Fibroblast of pulmonary artery (primary cell): Measurements from ENCODE around the gene CNTNAP4.
A peak's percentile ranks its signal among the peaks of the same experiment; 100 is the strongest.

ENCODE experiments used
- DNase-seq: peaks from one replicate; pipeline ENCODE4 v3.0.0-alpha.2; 2010; ENCODE audit warnings: low read depth
- H3K4me3 ChIP-seq: replicated peaks from 2 replicates; pipeline ENCODE4 v1.5.1; 2011; ENCODE audit warnings: low read depth, mild to moderate bottlenecking, control low read depth, low read length, moderate library complexity
- TF ChIP-seq, protein P1 (sequence below): IDR thresholded peaks from 2 replicates; pipeline ENCODE4 v1.5.1; 2011; ENCODE audit warnings: mild to moderate bottlenecking, control low read depth, low read length, inconsistent platforms; ENCODE audit errors: missing control alignments

Gene CNTNAP4

DNA sequence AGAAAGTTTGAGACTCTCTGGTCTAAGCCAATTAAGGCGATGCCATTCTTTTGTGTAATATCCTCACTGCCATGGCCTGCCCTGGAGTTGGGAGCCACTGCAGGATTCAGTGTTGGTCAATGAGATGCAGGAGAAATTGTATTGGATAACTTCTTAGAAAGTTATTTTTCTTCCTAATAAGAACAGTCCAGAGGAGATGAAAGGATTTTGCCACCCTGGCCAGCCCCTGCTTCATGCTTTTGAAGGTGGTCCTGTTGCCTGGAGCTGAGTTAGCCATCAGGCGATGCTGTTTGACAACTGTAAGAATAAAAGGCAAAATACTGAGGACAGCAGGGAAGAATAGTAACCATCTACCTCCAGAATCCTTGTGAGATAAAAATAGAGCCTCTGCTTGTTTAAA lies 35.4 kb upstream of the CNTNAP4 start:
- no peak for DNase-seq
- TF ChIP-seq, protein P1, sequence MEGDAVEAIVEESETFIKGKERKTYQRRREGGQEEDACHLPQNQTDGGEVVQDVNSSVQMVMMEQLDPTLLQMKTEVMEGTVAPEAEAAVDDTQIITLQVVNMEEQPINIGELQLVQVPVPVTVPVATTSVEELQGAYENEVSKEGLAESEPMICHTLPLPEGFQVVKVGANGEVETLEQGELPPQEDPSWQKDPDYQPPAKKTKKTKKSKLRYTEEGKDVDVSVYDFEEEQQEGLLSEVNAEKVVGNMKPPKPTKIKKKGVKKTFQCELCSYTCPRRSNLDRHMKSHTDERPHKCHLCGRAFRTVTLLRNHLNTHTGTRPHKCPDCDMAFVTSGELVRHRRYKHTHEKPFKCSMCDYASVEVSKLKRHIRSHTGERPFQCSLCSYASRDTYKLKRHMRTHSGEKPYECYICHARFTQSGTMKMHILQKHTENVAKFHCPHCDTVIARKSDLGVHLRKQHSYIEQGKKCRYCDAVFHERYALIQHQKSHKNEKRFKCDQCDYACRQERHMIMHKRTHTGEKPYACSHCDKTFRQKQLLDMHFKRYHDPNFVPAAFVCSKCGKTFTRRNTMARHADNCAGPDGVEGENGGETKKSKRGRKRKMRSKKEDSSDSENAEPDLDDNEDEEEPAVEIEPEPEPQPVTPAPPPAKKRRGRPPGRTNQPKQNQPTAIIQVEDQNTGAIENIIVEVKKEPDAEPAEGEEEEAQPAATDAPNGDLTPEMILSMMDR = no peak
- no peak overlapping the region for H3K4me3 ChIP-seq

DNA sequence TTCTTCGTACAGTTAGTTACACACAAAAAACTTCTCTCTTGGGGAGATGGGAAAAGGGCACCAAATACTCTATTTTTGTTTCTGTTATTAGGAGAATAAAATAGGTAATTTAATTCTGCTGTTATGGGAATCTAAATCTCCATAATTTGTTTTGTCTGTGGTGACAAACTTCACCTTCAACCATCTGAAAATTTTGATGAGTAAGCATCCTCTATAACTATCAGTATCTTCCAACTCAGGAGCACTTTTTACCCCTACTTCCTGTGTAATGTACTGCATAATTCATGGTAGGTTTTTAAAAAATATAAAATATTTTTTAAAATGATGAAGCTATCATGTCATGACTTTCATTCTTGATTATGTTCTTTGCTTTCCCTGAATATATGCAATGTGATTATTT lies 33.6 kb upstream of the CNTNAP4 start:
- no peak overlapping the region for H3K4me3 ChIP-seq
- TF ChIP-seq, protein P1 = no peak
- no peak for DNase-seq

DNA sequence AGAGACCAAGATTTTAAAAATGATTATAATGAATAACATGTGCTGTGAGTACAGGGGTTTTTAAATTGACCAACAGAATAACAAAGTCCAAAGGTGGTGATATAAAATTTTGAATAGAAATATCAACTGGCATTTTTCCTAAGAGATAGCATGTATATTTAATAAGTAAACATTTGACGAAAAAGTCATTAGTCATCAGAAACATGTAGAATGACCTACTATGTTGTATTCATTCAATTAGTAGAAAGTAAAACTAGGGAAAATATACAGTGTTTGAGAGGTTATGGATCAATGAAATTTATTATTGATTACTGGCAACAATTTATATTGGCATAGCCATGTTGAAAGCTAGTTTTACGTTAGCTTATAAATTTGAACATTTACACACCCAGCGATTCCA lies 30.6 kb upstream of the CNTNAP4 start:
- TF ChIP-seq, protein P1 = no peak
- no peak overlapping the region for H3K4me3 ChIP-seq
- no peak for DNase-seq

DNA sequence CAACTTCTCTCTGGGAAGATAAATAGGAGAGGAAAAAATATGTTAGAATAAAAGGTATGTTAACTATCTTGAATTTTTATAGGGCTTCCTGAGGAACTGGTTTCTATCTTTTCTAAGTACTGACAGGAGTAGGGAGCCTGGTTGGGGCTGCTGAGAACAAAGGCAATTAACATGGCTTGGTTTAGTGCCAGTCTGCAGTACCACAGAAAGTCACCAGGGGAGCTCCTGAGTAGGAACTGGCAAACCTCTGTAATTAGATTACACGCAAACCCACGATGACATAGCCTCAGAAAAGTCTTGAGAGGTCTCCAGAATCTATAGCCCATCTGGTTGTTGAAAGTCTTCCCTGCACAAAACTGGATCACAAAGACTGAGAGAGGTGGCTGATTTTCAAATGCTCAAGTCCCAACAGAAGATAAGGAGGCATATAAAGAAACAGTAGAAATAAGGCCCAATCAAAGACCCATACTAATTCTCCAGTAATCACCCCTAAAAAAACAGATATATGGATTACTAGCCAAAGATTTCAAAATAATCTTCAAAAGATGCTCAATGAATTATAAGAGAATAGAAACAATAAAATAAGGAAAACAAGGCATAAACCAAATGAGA lies 11.7 kb upstream of the CNTNAP4 start:
- peak; percentile 52 for DNase-seq
- no peak overlapping the region for H3K4me3 ChIP-seq
- TF ChIP-seq, protein P1 = peak; percentile 72

DNA sequence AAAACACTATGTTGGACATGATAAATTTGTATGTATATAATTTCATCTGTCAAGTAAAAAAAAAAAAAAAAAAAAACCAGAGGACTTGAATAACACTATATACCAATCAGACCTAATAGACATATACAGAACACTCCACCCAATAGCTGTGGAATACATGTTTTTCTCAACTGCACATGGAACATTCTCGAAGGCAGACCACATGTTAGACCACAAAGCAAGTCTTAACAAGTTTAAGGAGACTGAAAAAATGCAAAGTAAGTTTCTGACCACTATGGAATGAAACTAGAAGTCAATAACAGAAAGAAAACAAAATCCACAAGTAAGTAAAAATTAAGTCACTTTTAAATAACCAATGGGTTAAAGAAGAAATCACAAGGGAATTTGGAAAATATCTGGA lies 8.4 kb upstream of the CNTNAP4 start:
- TF ChIP-seq, protein P1 = no peak
- H3K4me3 ChIP-seq = no peak overlapping the region
- DNase-seq = no peak

DNA sequence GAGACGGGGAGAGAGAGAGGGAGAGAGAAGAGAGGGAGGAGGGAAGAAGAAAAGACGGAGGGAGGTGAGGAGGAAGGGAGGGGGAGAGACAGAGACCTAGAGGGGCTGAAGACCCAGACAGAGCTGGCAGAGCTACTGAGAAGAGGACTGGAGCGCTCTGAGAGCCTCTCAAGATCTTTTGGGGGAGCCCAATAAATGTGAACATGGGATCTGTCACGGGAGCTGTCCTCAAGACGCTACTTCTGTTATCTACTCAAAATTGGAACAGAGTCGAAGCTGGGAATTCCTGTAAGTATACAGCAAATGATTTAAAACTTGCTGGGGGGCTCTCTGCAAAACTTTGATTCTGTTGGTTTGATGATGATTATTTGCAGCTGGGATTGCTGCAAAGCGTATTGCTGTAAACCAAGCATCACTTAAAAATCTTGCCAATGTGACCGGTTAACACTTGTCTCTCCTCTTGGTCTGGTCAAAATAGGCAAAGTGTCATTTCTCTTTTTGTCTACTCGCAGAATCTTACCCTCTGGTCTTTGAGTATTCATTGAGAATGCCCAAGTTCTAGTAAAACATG lies 344 bp downstream of the CNTNAP4 start:
- H3K4me3 ChIP-seq = no peak overlapping the region
- no peak for DNase-seq
- TF ChIP-seq, protein P1 = no peak

DNA sequence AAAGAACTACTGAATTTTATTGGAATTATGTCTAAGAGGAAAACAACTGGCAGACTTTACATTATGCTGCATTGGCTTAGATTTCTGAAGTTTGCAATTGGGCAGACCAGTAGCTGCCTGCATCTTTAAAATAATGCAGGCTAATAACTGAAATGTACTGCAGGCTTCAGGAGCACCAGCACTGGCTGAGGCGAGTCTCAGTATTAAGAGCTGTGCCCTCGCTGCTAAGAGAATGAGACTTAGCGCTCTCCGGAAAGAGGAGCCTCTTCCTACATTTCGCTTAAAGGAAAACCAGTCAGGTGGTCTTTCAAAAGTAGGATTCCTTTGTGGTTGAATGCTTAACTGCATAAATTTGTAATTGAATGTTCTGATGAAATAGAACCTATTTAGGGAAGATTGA lies 885 bp downstream of the CNTNAP4 start:
- DNase-seq = no peak
- H3K4me3 ChIP-seq = no peak overlapping the region
- TF ChIP-seq, protein P1 = no peak
